ENCODE measurements around the gene KIAA2012. TPM values are rescaled to one million over a fixed set of nuclear protein-coding genes. Genes with fewer than 3 reads are reported as not detected.

KIAA2012 gene
- total and polyA plus RNA-seq, 2 of the 8 experiments (the other 6 are each of a cell fraction or from before 2014, with no cell fraction given) = not detected

GRCh38 chr2:202215179-202215578 is 142.1 kb downstream of the KIAA2012 start:
- no peak overlapping the region for H3K4ac ChIP-seq (replicated peaks; ENCODE audit: insufficient read length, low read depth, low read length)
- no peak overlapping the region for H2AK5ac ChIP-seq (ENCODE audit: low read depth, low read length)
- no peak overlapping the region for H2BK5ac ChIP-seq (ENCODE audit: low read depth, low read length)
- H3K56ac ChIP-seq (replicated peaks; ENCODE audit: insufficient read length, low read depth, low read length) = no peak overlapping the region
- FAIRE-seq = no peak
- no peak overlapping the region for H2AFZ ChIP-seq (ENCODE audit: low read length)
- no peak overlapping the region for H4K8ac ChIP-seq (ENCODE audit: extremely low read depth, insufficient read depth, low read length)
- H2BK120ac ChIP-seq (replicated peaks; ENCODE audit: low read depth, low read length) = no peak overlapping the region
- peaks cover 0 to 67% of the 10 kb centered on the region in 2 experiments; a peak in 3 of 4 replicates for H3K79me2 ChIP-seq (ENCODE audit: control insufficient read depth in 1 of 2, insufficient read depth in 2 of 2, low read length in 2 of 2)
- H3K4me2 ChIP-seq (ENCODE audit: insufficient read depth in 1 of 2, low read depth in 2 of 2, low read length in 2 of 2) = no peak overlapping the region
- no peak overlapping the region for H3K4me3 ChIP-seq (ENCODE audit: extremely low read depth in 1 of 4, insufficient read depth in 2 of 4, low read depth in 3 of 4, low read length in 4 of 4)
- H3K18ac ChIP-seq (ENCODE audit: extremely low read depth, low read length) = no peak overlapping the region
- no peaks in the 10 kb centered on the region for H3K79me1 ChIP-seq (ENCODE audit: low read depth, low read length)
- no peak overlapping the region for H3K14ac ChIP-seq (ENCODE audit: insufficient read length)
- DNase-seq (ENCODE audit: low read depth in 1 of 2, low spot score in 2 of 2) = no peak
- no peak overlapping the region for H2BK20ac ChIP-seq (ENCODE audit: low read length)
- H3K4me1 ChIP-seq (replicated peaks in 1 of 4; ENCODE audit: control insufficient read depth in 3 of 4, insufficient read depth in 4 of 4, low read length in 3 of 4) = no peaks in the 10 kb centered on the region
- ChIA-PET POLR2A (ENCODE audit: partially characterized antibody) (interaction anchor here (1.0 kb wide), 1 partner anchor 80 kb away, joined by 3 read pairs; no protein-coding TSS in a partner anchor), CTCF (ENCODE audit: partially characterized antibody) (no interaction called here)
- peaks cover 0 to 41% (median 20%) of the 10 kb centered on the region in 4 experiments; a peak in 6 of 8 replicates for H3K36me3 ChIP-seq (ENCODE audit: control insufficient read depth in 2 of 4, insufficient read depth in 4 of 4, low read length in 3 of 4)
- no peaks in the 10 kb centered on the region for H3K23me2 ChIP-seq (ENCODE audit: low read depth, low read length)
- H4K5ac ChIP-seq (ENCODE audit: insufficient read length, low read depth, low read length) = no peak overlapping the region
- no peak overlapping the region for H2BK12ac ChIP-seq (ENCODE audit: low read depth, low read length)
- no peak overlapping the region for H3K9ac ChIP-seq (replicated peaks in 1 of 4; ENCODE audit: extremely low read depth in 1 of 4, low read depth in 3 of 4, low read length in 3 of 4)
- H3K27me3 ChIP-seq (replicated peaks in 1 of 4; ENCODE audit: control insufficient read depth in 3 of 4, extremely low read depth in 1 of 4, insufficient read depth in 3 of 4, low read length in 3 of 4) = no peaks in the 10 kb centered on the region
- TF ChIP-seq CEBPB (IDR thresholded peaks at IDR 0.05; ENCODE audit: low read depth, low read length) = no peak
- H3K23ac ChIP-seq (ENCODE audit: insufficient read length) = no peak overlapping the region
- H3K9me3 ChIP-seq (ENCODE audit: insufficient read depth in 2 of 2, low read depth in 1 of 2, low read length in 1 of 2) = no peaks in the 10 kb centered on the region
- H4K20me1 ChIP-seq (replicated peaks in 1 of 2; ENCODE audit: control insufficient read depth in 1 of 2, insufficient read depth in 2 of 2, low read length in 2 of 2) = peaks cover 0 to 4% of the 10 kb centered on the region in 2 experiments
- no peak overlapping the region for H4K91ac ChIP-seq (replicated peaks; ENCODE audit: insufficient read length, low read length)
- H2BK15ac ChIP-seq (ENCODE audit: low read length) = no peak overlapping the region
- WGBS, 2 experiments (ENCODE audit: extremely low coverage in 1 of 2, insufficient coverage in 1 of 2, insufficient read length in 1 of 2, insufficient replicate concordance in 2 of 2, low coverage in 1 of 2, low lambda C conversion rate in 2 of 2, missing lambda C conversion rate in 1 of 2) = 100% methylated on average over 1 of the region's 1 CpG; no CpG with 5 or more reads in 1 of the 2 experiments
- H3K27ac ChIP-seq (ENCODE audit: low read depth, low read length) = no peak overlapping the region

Measured in H1 (cell line).